A172 (cell line): Measurements from ENCODE around the gene ACR. TPM values are rescaled to one million over a fixed set of nuclear protein-coding genes. Genes with fewer than 3 reads are reported as not detected.
"Not testable (repeated sequence)": the region's sequence is repeated elsewhere in the genome, so short reads cannot be mapped to it uniquely, and the experiment has no call there.

Experiments used
- DNase-seq: peaks from one replicate; pipeline ENCODE4 v3.0.0-alpha.2; 2015; ENCODE audit warnings: low spot score
- total RNA-seq: library from RNA; depleted of rRNA; stranded (reverse); fragments of >200 nt; shearing (Covaris generic); gene quantifications from 2 replicates; pipeline ENCODE4 v1.2.3, GENCODE V29; 2014; rRNA removed

The ACR gene
- total RNA-seq, 1 experiment from 2014 or later: not detected

- not testable (repeated sequence) for DNase-seq
Measured at GRCh38 chr22:50780244-50780643, 42.2 kb downstream of the ACR start.

DNA sequence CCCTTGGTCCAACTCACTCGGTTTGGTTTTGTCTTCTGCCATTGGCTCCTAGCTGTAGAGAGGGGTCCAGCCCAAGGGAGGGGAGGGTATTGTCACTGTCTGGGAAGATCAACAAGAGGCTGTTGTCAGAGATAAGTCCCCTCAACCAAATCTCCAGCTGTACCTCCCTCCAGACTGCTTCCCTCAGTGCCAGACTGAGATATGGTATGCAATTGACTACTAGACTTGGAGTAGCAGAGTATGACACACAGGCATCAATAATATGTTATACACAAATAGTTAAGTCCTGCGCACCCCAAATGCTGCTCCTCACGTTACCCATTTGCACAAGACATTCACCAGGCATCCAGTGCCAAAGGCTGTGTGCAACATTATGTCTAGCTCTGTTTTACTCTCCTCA is 44.2 kb downstream of the ACR start:
- not testable (repeated sequence) for DNase-seq

DNA sequence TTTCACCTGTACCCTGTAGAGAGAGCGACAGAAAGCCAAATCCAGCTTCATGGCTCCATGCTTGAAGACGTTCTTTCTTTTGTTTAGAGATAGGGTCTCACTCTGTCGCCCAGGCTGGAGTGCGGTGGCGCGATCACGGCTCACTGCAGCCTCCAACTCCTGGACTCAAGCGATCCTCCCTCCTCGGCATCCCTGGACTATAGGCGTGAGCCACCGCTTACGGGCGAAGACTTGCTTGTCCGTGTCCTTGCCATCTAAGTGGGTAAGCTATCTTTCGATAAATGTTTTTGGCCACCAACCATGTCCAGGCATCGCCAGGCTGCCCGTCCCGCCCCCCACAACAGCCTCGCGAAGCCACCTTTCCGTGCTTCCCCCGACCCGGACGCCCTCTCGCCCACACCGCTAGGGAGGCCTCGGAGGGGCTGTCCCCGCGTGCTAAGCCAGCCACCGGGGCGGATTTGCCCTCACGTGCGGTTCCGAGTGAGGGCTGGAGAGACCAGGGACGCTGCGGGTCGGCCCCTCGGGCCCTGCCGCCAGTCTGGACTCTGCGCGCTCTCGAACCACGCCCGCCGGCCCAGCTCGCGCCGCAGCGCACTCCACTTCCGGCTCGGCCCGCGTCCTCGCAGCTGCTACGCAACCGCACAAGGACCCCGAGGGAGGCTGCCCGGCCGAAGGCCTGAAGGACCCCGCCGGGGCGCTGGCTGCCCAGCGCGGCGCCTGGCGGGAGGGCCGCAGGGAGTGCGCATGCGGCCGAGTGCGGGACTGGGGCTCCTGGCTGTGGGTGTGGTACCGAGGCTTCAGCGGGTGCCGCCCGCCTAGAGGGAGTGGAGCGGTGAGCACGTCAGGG is 45.3 kb downstream of the ACR start, which contains the start of gene RABL2B:
Gene RABL2B, minus strand, starts transcription at position 604 of the 847 bp plus-strand sequence. CDS start 1,342 bp downstream, outside the sequence.
- DNase-seq: peak; percentile 53

DNA sequence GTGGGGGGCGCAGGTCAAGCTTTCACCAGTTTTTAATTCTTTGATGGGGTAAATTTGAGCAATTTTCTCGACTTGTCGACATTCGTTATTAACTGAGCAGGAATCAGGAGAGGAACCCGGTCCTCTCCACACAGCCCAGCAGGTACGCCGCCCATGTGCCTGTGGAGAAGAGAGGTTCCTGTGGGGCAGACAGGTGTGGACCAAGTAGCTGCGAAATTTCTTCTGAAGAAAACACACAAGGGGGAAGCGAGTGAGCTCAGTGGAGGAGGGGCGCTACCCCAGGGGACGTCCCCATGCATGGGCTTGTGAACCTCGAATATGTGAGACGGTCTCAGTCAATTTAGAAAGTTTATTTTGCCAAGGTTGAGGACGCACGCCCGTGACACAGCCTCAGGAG is 45.9 kb downstream of the ACR start:
- not testable (repeated sequence) for DNase-seq

DNA sequence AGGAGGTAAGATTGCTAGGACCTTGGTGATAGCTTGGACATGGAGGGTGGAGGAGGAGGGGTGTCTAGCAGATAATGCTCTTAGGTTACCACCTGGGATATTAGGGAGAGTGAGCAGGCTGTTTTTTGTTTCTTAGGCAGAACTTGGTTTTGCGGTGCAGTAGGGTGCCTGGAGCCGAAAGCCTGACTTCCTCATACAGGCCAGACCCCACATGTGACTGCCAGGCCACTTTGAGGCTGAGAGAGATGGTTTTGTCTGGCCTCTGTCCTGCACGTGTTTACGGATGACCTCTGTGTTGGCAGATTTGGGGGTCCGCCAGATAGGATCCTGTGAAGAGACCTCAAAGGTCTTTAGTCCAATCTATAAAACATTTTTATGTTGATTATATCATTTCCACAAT is 47.3 kb downstream of the ACR start:
- not testable (repeated sequence) for DNase-seq

DNA sequence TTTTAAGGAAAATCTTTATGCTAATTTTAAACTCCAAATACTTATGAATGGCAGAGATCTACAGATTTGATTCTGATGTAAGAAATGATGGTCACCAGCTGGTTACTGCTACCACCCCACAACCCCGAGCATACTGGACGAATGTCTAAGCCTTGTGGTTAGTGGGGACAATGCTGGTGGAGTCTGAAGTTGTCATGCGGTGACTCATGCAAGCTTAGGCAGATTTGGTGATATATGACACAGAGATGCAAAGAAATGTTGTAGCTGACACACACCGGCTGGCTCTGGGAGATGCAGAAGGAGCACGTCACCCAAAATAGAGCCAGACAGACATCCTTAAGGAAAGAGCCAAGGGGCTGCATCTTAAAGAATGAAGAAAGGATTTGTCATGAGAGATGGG is 48.9 kb downstream of the ACR start:
- not testable (repeated sequence) for DNase-seq

Other genes starting within 250 kb of the ACR start
- gene LMF2, start 230.5 kb upstream of the ACR start, total RNA-seq: 21.3 and 28.7 TPM in 2 replicates
- 51.8 and 55.6 TPM in 2 replicates for gene NCAPH2, start 230.0 kb upstream of the ACR start, total RNA-seq
- 8.0 and 9.5 TPM in 2 replicates for gene SCO2, start 212.6 kb upstream of the ACR start, total RNA-seq
- 0.10 and 0.31 TPM in 2 replicates for gene TYMP, start 208.2 kb upstream of the ACR start, total RNA-seq
- gene KLHDC7B, start 192.3 kb upstream of the ACR start, total RNA-seq: 0.17 TPM in 1 of 2 replicates, not detected in the other
- 2.5 TPM in 1 of 2 replicates, not detected in the other for gene SYCE3, start 175.3 kb upstream of the ACR start, total RNA-seq
- 6.4 and 13.8 TPM in 2 replicates for gene CPT1B, start 159.8 kb upstream of the ACR start, total RNA-seq
- 27.9 and 30.7 TPM in 2 replicates for gene CHKB, start 155.4 kb upstream of the ACR start, total RNA-seq
- 7.9 and 10.8 TPM in 2 replicates for gene MAPK8IP2, start 137.4 kb upstream of the ACR start, total RNA-seq
- gene ARSA, start 110.1 kb upstream of the ACR start, total RNA-seq: 12.8 and 14.3 TPM in 2 replicates
- gene SHANK3, start 65.4 kb upstream of the ACR start, total RNA-seq: 0.84 and 0.98 TPM in 2 replicates
- gene RABL2B, start 45.4 kb downstream of the ACR start, total RNA-seq: 11.3 and 13.2 TPM in 2 replicates